ENCODE measurements around the gene FAAP100.

FAAP100 gene

GRCh38 chr17:81524039-81524864, 27.9 kb downstream of the FAAP100 start:
- no peak for DNase-seq (ENCODE audit: low read depth)

GRCh38 chr17:81523402-81524038, 28.6 kb downstream of the FAAP100 start:
- no peak for DNase-seq (ENCODE audit: low read depth)

- DNase-seq (ENCODE audit: low read depth), result peak; percentile 37
Measured at GRCh38 chr17:81522491-81523401, 29.4 kb downstream of the FAAP100 start.

GRCh38 chr17:81520021-81520901, 31.9 kb downstream of the FAAP100 start:
- DNase-seq (ENCODE audit: low read depth), result no peak

- DNase-seq (ENCODE audit: low read depth), result no peak
Measured at GRCh38 chr17:81519284-81520020, 32.7 kb downstream of the FAAP100 start.

GRCh38 chr17:81518785-81519283, 33.3 kb downstream of the FAAP100 start:
- no peak for DNase-seq (ENCODE audit: low read depth)

GRCh38 chr17:81518113-81518784, 33.9 kb downstream of the FAAP100 start:
- DNase-seq (ENCODE audit: low read depth), result no peak

- no peak for DNase-seq (ENCODE audit: low read depth)
Measured at GRCh38 chr17:81517339-81518112, 34.6 kb downstream of the FAAP100 start.

- no peak for DNase-seq (ENCODE audit: low read depth)
Measured at GRCh38 chr17:81517009-81517338, 35.2 kb downstream of the FAAP100 start.

GRCh38 chr17:81516439-81516838, 35.7 kb downstream of the FAAP100 start:
- DNase-seq (ENCODE audit: low read depth), result no peak

- DNase-seq (ENCODE audit: low read depth), result no peak
Measured at GRCh38 chr17:81515530-81516041, 36.6 kb downstream of the FAAP100 start.

- DNase-seq (ENCODE audit: low read depth), result peak; percentile 77
Measured at GRCh38 chr17:81514739-81515529, 37.2 kb downstream of the FAAP100 start.

GRCh38 chr17:81514489-81514738, 37.7 kb downstream of the FAAP100 start:
- DNase-seq (ENCODE audit: low read depth), result no peak

- DNase-seq (ENCODE audit: low read depth), result peak; percentile 71
Measured at GRCh38 chr17:81513753-81514488, 38.2 kb downstream of the FAAP100 start.

GRCh38 chr17:81513372-81513752, 38.8 kb downstream of the FAAP100 start:
- DNase-seq (ENCODE audit: low read depth), result no peak

- peak; percentile 87 for DNase-seq (ENCODE audit: low read depth)
Measured at GRCh38 chr17:81512562-81513371, 39.4 kb downstream of the FAAP100 start, which contains the start of gene ACTG1. TSS of gene ACTG1 (minus strand) at chr17:81512799. CDS start at chr17:81512354, 445 bp downstream.
